KMS-11 (cell line): ENCODE results near the gene CREBL2.
"Not testable (repeated sequence)": the region's sequence is repeated elsewhere in the genome, so short reads cannot be mapped to it uniquely, and the experiment has no call there.

Experiments used
- H2AFZ ChIP-seq: fragments of 200-600 bp; sonication (generic); 2 replicates; pipeline ENCODE4 v1.6.1; 2016; ENCODE audit warnings: antibody characterized with exemption, mixed run types, low read depth
- H3K27ac ChIP-seq: fragments of 200-600 bp; sonication (generic); 2 replicates; pipeline ENCODE4 v1.6.1; 2016; ENCODE audit warnings: mild to moderate bottlenecking, mixed run types
- H3K27me3 ChIP-seq: fragments of 200-600 bp; sonication (generic); 2 replicates; pipeline ENCODE4 v1.6.1; 2017; ENCODE audit warnings: mild to moderate bottlenecking, low read depth, mixed run types, moderate library complexity; ENCODE audit not compliant: insufficient read depth
- H3K36me3 ChIP-seq: fragments of 200-600 bp; sonication (generic); 2 replicates; pipeline ENCODE4 v1.6.1; 2017; ENCODE audit warnings: mild to moderate bottlenecking, mixed run types; ENCODE audit not compliant: insufficient read depth
- H3K4me1 ChIP-seq: fragments of 200-600 bp; sonication (generic); 2 replicates; pipeline ENCODE4 v1.6.1; 2016; ENCODE audit warnings: mild to moderate bottlenecking, low read depth, mixed run types; ENCODE audit not compliant: poor library complexity, severe bottlenecking
- H3K4me2 ChIP-seq: fragments of 200-600 bp; sonication (generic); 2 replicates; pipeline ENCODE4 v1.7.0; 2016; ENCODE audit warnings: mild to moderate bottlenecking, mixed run types
- H3K4me3 ChIP-seq: fragments of 200-600 bp; sonication (generic); IDR thresholded peaks from 2 replicates; pipeline ENCODE4 v1.6.1; 2017; ENCODE audit warnings: low read depth, low read length, mixed read lengths; ENCODE audit not compliant: insufficient read depth
- H3K79me2 ChIP-seq: fragments of 200-600 bp; sonication (generic); 2 replicates; pipeline ENCODE4 v1.6.1; 2016; ENCODE audit warnings: low read depth, mixed run types; ENCODE audit not compliant: insufficient read depth
- H3K9ac ChIP-seq: fragments of 200-600 bp; sonication (generic); 2 replicates; pipeline ENCODE4 v1.6.1; 2016; ENCODE audit warnings: mild to moderate bottlenecking, mixed run types
- H4K20me1 ChIP-seq: fragments of 200-600 bp; sonication (generic); 2 replicates; pipeline ENCODE4 v1.6.1; 2016; ENCODE audit warnings: mild to moderate bottlenecking, mixed run types; ENCODE audit not compliant: insufficient read depth
- TF ChIP-seq, protein P1 (sequence below): fragments of 200-600 bp; sonication (generic); conservative IDR thresholded peaks from 2 replicates; pipeline ENCODE4 v1.6.1; 2017; ENCODE audit warnings: low read depth, mild to moderate bottlenecking, antibody characterized with exemption, low read length, moderate library complexity, mixed read lengths

CREBL2 gene

DNA sequence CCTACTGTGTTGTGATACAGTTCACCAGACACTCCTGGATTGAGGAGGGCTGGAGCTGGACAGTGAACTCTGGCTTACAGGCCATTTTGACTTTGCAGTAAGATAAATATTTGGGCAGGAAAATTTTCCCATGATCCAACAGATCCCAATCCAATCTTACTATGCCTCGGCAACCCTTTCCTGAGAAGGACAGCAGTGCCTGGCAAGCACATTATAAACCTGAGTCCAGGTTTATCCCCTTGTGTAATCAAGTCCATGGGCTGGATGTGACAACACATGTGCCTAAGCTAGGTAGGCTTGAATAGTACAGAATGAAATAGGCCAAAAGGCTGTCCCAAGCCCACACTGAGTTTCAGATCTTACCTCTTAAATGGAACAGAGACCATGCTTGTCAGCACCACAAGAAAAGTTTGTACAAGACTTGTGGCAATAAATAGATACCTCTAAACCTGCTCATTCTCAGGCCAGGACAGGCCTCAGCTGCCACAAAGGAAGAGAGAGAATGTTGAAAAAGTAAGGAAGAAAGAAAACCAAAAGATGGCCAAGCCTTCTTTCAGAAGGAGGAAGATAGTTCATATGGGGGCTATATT lies 34.9 kb downstream of the CREBL2 start:
- Histone ChIP-seq H4K20me1 (no peaks in the 10 kb centered on the region), H3K27me3 (no peaks in the 10 kb centered on the region), H3K36me3 (no peaks in the 10 kb centered on the region), H3K4me3 (no peak overlapping the region), H3K27ac (no peak overlapping the region), H3K79me2 (no peaks in the 10 kb centered on the region), H3K4me1 (no peaks in the 10 kb centered on the region), H3K4me2 (no peak overlapping the region), H3K9ac (no peak overlapping the region), H2AFZ (no peak overlapping the region)
- TF ChIP-seq, protein P1, sequence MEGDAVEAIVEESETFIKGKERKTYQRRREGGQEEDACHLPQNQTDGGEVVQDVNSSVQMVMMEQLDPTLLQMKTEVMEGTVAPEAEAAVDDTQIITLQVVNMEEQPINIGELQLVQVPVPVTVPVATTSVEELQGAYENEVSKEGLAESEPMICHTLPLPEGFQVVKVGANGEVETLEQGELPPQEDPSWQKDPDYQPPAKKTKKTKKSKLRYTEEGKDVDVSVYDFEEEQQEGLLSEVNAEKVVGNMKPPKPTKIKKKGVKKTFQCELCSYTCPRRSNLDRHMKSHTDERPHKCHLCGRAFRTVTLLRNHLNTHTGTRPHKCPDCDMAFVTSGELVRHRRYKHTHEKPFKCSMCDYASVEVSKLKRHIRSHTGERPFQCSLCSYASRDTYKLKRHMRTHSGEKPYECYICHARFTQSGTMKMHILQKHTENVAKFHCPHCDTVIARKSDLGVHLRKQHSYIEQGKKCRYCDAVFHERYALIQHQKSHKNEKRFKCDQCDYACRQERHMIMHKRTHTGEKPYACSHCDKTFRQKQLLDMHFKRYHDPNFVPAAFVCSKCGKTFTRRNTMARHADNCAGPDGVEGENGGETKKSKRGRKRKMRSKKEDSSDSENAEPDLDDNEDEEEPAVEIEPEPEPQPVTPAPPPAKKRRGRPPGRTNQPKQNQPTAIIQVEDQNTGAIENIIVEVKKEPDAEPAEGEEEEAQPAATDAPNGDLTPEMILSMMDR = no peak

DNA sequence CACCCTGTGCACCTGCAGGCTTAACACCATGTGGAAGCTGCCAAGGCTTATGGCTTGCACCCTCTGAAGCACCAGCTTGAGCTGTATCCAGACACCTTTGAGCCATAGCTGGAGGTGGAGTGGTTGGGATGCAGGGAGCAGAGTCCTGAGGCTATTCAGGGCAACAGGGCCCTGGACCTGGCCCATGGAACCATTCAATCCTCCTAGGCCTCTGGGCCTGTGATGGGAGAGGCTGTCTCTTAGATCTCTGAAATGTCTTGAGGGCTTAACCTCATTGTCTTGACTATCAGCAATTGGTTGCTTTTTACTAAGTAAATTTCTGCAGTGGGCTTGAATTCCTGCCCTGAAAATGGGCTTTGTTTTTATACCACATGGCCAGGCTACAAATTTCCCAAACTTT lies 36.6 kb downstream of the CREBL2 start:
- Histone ChIP-seq H3K36me3 (no peaks in the 10 kb centered on the region), H3K79me2 (no peaks in the 10 kb centered on the region), H3K4me3 (no peak overlapping the region), H3K27me3 (no peaks in the 10 kb centered on the region), H2AFZ (no peak overlapping the region), H3K4me1 (no peaks in the 10 kb centered on the region), H4K20me1 (no peaks in the 10 kb centered on the region), H3K4me2 (no peak overlapping the region), H3K9ac (no peak overlapping the region), H3K27ac (no peak overlapping the region)
- TF ChIP-seq, protein P1 = no peak

DNA sequence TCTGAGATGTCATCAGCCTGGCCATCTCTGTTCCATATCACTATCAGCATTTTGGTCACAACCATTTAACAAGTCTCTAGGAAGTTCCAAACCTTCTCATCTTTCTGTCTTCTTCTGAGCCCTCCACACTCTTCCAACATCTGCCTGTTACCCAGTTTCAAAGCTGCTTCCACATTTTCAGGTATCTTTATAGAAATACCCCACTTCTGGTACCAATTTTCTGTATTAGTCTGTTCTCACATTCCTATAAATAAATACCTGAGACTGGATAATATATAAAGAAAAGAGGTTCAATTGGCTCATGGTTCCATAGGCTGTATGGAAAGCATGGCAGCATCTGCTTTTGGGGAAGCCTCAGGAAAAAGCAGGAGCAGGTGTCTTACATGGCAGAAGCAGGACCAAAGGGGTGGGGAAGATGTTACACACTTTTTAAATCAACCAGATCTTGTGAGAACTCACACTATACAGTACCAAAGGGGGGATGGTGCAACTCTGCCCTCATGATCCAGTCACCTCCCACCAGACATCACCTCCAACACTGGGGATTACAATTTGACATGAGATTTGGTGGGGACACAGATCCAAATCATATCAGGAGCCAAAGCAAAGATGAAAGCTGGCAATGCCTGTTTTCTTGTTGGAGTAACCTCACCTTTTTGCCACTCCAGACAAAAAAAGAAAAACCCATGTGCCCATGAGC lies 37.4 kb downstream of the CREBL2 start:
- no peak overlapping the region for H3K4me2 ChIP-seq
- H3K4me3 ChIP-seq = no peak overlapping the region
- H3K27ac ChIP-seq = no peak overlapping the region
- TF ChIP-seq, protein P1 = no peak
- H3K36me3 ChIP-seq = no peaks in the 10 kb centered on the region
- no peak overlapping the region for H2AFZ ChIP-seq
- H3K4me1 ChIP-seq = no peaks in the 10 kb centered on the region
- H3K9ac ChIP-seq = no peak overlapping the region
- H4K20me1 ChIP-seq = no peaks in the 10 kb centered on the region
- H3K79me2 ChIP-seq = no peaks in the 10 kb centered on the region
- no peaks in the 10 kb centered on the region for H3K27me3 ChIP-seq

DNA sequence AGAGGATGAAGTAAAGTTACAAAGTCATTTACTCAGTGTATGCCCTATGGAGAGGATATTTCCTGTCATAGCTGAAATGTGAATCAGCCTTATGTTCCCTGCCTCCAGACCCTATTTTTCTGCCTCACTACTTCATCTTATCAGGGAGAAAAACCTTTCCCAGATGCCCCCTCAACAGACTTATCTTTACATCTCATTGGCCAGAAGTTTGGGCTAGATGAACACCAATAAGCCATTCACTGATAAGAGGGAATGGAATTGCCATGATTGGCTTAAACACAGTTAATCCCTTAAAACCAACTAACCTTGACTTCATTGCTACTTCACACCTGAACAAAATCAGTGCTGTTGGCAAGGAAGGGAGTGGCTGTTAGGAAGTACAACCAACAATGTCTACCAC lies 40.1 kb downstream of the CREBL2 start:
- Histone ChIP-seq H3K4me1 (peaks cover 11% of the 10 kb centered on the region), H3K79me2 (no peaks in the 10 kb centered on the region), H3K36me3 (no peaks in the 10 kb centered on the region), H3K9ac (no peak overlapping the region), H3K4me2 (no peak overlapping the region), H3K4me3 (no peak overlapping the region), H4K20me1 (no peaks in the 10 kb centered on the region), H2AFZ (no peak overlapping the region), H3K27me3 (no peaks in the 10 kb centered on the region), H3K27ac (no peak overlapping the region)
- TF ChIP-seq, protein P1 = no peak

DNA sequence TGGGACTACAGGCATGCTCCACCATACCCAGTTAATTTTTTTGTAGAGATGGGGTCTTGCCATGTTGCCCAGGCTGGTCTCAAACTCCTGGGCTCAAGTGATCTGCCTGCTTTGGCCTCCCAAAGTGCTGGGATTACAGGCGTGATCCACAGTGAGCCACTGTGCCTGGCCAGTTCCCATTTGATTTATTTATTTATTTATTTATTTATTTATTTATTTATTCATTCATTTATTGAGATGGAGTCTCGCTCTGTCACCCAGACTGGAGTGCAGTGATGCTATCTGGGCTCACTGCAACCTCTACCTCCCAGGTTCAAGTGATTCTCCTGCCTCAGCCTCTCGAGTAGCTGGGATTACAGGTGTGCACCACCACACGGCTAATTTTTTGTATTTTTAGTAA lies 41.0 kb downstream of the CREBL2 start:
- not testable (repeated sequence) for H3K27me3 ChIP-seq, H4K20me1 ChIP-seq, H3K4me3 ChIP-seq, H2AFZ ChIP-seq, H3K9ac ChIP-seq, H3K36me3 ChIP-seq, H3K27ac ChIP-seq, H3K4me2 ChIP-seq, H3K79me2 ChIP-seq
- H3K4me1 ChIP-seq = peaks cover 11% of the 10 kb centered on the region
